Raji (cell line): ENCODE data around the gene TBX1.

Experiments
- POLR2A ChIP-seq: IDR thresholded peaks from 2 replicates; pipeline ENCODE4 v1.6.1; 2011; ENCODE audit warnings: low read depth, low read length, control low read depth; ENCODE audit not compliant: insufficient read depth

TBX1 gene

GRCh38 chr22:19763458-19764298 lies 3.1 kb downstream of the TBX1 start:
- no peak for TF ChIP-seq POLR2A

GRCh38 chr22:19764299-19764593 lies 3.7 kb downstream of the TBX1 start:
- no peak for TF ChIP-seq POLR2A

- TF ChIP-seq POLR2A: no peak
Measured at GRCh38 chr22:19764636-19765476, 4.3 kb downstream of the TBX1 start.

- no peak for TF ChIP-seq POLR2A
Measured at GRCh38 chr22:19765477-19766239, 5.1 kb downstream of the TBX1 start.

- TF ChIP-seq POLR2A: no peak
Measured at GRCh38 chr22:19766240-19766510, 5.6 kb downstream of the TBX1 start.

- no peak for TF ChIP-seq POLR2A
Measured at GRCh38 chr22:19766511-19767426, 6.2 kb downstream of the TBX1 start.

- TF ChIP-seq POLR2A: no peak
Measured at GRCh38 chr22:19767427-19768341, 7.1 kb downstream of the TBX1 start.

GRCh38 chr22:19769393-19769715 lies 8.8 kb downstream of the TBX1 start:
- no peak for TF ChIP-seq POLR2A

GRCh38 chr22:19770349-19771220 lies 10.0 kb downstream of the TBX1 start:
- no peak for TF ChIP-seq POLR2A

- no peak for TF ChIP-seq POLR2A
Measured at GRCh38 chr22:19772422-19772672, 11.8 kb downstream of the TBX1 start.

- no peak for TF ChIP-seq POLR2A
Measured at GRCh38 chr22:19772673-19773469, 12.3 kb downstream of the TBX1 start.

GRCh38 chr22:19773470-19774040 lies 13.0 kb downstream of the TBX1 start:
- no peak for TF ChIP-seq POLR2A
